ENCODE data around the gene MAP3K20.
"Not testable (repeated sequence)": the region's sequence is repeated elsewhere in the genome, so short reads cannot be mapped to it uniquely, and the experiment has no call there.

The MAP3K20 gene

DNA sequence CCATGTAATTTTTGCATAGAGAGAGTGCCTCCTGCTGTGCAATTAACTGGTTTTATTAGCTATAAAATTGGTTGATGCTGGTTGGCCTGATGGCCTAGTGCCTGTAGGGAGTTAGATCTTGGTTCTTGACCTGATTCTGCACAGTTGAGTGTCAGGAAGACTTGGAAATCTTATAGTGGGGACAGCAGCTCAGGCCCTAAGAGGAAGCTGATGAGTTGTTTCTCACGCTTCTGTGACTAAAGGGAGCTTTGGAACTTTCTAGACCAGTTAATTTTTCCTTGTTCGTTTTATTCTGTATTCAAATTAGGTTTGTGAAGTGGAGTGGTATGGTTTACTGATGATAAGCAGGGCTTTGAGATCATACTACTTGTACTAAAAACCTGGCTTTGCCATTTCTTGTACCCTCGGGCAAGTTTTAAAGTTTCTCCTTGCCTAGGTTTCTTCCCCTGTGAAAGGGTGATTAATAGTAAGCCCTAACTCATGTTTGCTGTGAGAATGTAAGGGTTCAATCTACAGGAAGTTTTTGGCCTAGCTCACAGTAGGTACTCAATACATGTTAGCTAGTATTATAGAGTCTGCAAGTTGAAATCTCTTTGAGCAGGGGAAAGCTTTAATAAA lies 82.1 kb downstream of the MAP3K20 start:
- TF ChIP-seq POLR2AphosphoS5 (IDR thresholded peaks at IDR 0.05; ENCODE audit: low read depth, low read length) (no peak), TAF1 (IDR thresholded peaks at IDR 0.05; ENCODE audit: borderline replicate concordance, low read depth, low read length) (no peak), POLR2A (IDR thresholded peaks at IDR 0.05; ENCODE audit: low read depth, low read length) (no peak)
- no peak for DNase-seq (ENCODE audit: insufficient read length)
- no peak for FAIRE-seq

DNA sequence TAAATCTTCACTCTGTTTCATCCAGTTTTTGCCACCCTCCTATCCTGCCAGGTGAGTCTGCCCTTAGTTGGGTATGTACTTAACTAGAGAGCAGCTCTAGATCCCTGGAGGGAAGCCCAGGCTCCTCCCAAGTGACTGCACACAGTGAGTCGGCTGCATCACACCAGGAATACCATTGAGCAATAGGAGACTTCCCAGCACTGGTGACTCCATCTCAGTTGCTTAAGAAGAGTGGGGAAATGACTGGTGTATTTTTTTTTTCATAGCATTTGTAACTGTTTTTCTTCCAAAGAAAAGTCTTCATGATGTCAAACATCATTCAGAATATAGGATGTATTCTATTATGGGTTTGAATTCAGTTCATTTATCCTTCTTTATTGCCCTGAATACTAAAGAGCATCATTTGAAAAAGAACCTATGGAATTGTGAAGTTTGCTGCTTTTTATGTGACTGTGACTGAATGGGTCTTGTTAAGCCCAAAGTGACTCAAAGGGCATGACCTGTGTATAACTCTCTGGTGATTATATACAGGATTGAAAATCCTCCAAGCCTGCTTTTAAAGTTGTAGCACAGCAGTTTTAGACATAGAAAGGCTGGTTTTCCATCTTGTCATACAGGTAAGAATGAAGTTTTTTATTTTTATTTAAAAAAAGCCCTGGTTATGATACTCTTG lies 84.3 kb downstream of the MAP3K20 start:
- DNase-seq (ENCODE audit: insufficient read length) (no peak), FAIRE-seq (no peak)
- TF ChIP-seq POLR2A (IDR thresholded peaks at IDR 0.05; ENCODE audit: low read depth, low read length) (no peak), POLR2AphosphoS5 (IDR thresholded peaks at IDR 0.05; ENCODE audit: low read depth, low read length) (no peak), TAF1 (IDR thresholded peaks at IDR 0.05; ENCODE audit: borderline replicate concordance, low read depth, low read length) (no peak)

DNA sequence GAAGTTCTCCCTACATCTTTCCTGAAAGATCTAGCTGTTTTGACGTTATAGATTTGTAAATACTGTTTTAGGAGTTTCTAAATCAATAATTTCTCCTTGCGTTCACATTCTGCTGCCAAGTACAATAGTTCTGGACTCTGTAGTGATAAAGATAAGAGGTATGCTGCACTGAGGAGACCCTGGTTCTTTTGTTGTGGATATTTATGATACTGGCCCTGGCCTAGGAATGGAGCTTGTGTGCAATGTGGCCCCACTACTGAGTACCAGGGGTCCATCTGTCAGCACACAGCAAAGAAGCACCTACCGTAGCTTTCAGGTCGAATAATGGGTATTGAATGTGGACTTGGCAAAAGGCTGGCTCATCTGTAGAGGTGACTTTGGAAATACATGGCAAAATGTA lies 85.0 kb downstream of the MAP3K20 start:
- FAIRE-seq: no peak
- no peak for DNase-seq (ENCODE audit: insufficient read length)
- TF ChIP-seq POLR2AphosphoS5 (IDR thresholded peaks at IDR 0.05; ENCODE audit: low read depth, low read length) (no peak), TAF1 (IDR thresholded peaks at IDR 0.05; ENCODE audit: borderline replicate concordance, low read depth, low read length) (no peak), POLR2A (IDR thresholded peaks at IDR 0.05; ENCODE audit: low read depth, low read length) (no peak)

DNA sequence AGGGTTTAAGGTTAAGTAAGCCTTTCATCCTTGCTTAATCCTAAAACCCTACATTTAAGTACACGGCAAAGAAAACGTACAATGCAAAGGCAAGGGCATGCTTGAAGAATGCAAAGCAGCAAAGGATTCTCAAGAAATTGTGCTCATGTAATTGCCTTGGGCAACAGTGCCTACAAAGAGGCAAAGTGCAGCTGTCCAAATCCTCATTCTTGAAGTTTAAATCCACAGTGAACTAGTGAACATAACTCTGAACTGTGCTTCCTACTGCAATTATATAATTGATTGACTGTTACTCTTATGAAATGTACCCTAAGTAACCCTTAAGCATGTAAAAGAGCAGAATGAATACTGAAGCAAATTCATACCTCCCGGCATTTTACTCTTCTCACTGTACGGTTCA lies 85.4 kb downstream of the MAP3K20 start:
- no peak for DNase-seq (ENCODE audit: insufficient read length)
- FAIRE-seq: no peak
- TF ChIP-seq POLR2A (IDR thresholded peaks at IDR 0.05; ENCODE audit: low read depth, low read length) (no peak), TAF1 (IDR thresholded peaks at IDR 0.05; ENCODE audit: borderline replicate concordance, low read depth, low read length) (no peak), POLR2AphosphoS5 (IDR thresholded peaks at IDR 0.05; ENCODE audit: low read depth, low read length) (no peak)

DNA sequence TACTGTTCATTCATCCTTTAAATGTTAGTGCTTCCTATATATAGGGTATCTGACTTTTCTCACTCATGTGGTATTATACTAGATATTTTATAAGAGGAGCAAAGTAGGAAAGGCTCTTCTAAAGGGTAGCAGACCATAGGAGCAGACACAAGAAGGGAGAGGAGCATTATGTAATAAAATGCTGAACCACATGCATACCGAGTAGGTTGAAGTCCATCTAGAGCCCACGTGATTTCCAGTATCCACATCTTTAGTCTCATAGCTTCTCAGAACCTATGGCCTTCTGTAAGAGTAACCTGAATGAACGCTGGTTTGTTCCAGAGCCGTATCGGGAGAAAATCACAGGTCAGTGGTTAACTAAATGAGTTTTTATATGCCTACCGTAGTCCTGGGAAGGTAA lies 85.9 kb downstream of the MAP3K20 start:
- FAIRE-seq (no peak), DNase-seq (ENCODE audit: insufficient read length) (no peak)
- TF ChIP-seq TAF1 (IDR thresholded peaks at IDR 0.05; ENCODE audit: borderline replicate concordance, low read depth, low read length) (no peak), POLR2AphosphoS5 (IDR thresholded peaks at IDR 0.05; ENCODE audit: low read depth, low read length) (no peak), POLR2A (IDR thresholded peaks at IDR 0.05; ENCODE audit: low read depth, low read length) (no peak)

DNA sequence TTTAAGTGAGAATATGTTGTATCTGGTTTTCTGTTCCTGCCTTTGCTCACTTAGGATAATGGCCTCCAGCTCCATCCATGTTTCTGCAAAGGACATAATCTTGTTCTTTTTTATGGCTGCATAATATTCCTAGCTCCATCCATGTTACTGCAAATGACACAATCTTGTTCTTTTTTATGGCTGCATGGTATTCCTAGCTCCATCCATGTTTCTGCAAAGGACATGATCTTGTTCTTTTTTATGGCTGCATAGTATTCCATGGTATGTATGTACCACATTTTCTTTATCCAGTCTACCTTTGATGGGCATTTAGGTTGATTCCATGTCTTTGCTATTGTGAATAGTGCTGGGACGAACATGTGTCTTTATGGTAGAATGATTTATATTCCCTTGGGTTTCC lies 87.7 kb downstream of the MAP3K20 start:
- DNase-seq (ENCODE audit: insufficient read length); FAIRE-seq: not testable (repeated sequence)

DNA sequence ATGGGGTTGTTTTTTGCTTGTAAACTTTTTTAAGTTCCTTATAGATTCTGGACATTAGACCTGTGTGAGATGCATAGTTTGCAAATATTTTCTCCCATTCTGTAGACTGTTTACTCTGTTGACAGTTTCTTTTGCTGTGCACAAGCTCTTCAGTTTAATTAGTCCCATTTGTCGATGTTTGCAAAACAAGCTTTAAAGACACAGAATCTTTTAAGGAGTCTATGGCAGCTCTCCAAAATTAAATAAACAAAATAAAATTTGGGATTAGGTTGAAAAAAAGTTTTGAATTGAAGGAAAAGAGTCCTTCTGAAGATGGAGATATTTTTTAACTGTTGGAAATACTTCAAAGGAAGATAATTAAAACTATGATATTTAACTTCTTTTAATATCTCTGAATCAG lies 88.8 kb downstream of the MAP3K20 start:
- no peak for DNase-seq (ENCODE audit: insufficient read length)
- TF ChIP-seq TAF1 (IDR thresholded peaks at IDR 0.05; ENCODE audit: borderline replicate concordance, low read depth, low read length) (no peak), POLR2AphosphoS5 (IDR thresholded peaks at IDR 0.05; ENCODE audit: low read depth, low read length) (no peak), POLR2A (IDR thresholded peaks at IDR 0.05; ENCODE audit: low read depth, low read length) (no peak)
- no peak for FAIRE-seq

DNA sequence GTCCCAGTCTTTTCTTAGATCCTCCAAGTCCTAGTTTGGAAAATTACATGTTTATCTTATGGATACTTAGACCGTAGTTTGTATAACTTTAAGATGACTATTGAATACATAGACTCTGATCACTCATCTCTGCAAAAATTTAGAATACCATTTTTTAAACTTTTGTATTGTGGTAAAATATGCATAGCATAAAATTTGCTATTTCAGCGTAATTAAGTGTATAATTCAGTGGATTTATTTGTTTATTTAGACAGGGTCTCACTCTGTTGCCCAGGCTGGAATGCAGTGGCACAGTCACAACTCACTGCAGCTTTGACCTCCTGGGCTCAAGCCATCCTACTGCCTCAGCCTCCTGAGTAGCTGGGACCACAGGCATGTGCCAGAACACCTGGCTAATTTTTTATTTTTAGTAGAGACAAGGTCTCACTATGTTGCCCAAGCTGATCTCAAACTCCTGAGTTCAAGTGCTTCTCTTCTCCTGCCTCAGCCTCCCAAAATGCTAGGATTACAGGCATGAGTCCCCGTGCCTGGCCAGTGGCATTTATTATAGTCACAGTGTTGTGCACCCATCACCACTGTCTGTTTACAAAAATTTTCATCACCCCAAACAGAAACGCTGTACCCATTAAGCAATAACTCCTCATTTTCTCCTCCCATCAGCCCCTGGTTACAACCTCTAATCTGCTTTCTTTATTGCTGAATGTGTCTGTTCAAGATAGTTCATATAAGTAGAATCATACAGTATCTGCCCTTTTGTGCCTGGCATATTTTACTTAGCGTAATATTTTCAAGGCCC lies 90.0 kb downstream of the MAP3K20 start:
- FAIRE-seq (no peak), DNase-seq (ENCODE audit: insufficient read length) (no peak)
- TF ChIP-seq TAF1 (IDR thresholded peaks at IDR 0.05; ENCODE audit: borderline replicate concordance, low read depth, low read length): no peak
- no peak for TF ChIP-seq POLR2A (IDR thresholded peaks at IDR 0.05; ENCODE audit: low read depth, low read length)

DNA sequence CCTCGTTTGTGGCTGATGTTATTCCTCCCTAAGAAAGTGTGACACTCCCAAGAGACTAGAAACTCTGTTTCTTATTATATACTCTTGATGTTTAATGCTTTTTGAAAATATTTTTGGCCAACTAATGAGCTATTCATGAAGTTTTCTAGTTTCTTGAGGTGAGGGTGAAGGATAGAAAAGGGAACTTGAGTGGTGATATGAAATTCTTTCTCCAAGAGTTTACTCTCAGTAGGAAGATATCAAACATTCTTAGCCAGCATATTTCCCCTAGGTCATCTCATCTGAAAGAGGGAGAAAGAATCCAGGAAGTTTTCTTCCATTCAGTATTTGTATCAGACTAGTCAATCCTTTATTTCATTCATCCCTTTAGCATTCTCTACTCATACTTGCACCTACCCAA lies 95.7 kb downstream of the MAP3K20 start:
- no peak for TF ChIP-seq POLR2AphosphoS5 (IDR thresholded peaks at IDR 0.05; ENCODE audit: low read depth, low read length)
- no peak for TF ChIP-seq POLR2A (IDR thresholded peaks at IDR 0.05; ENCODE audit: low read depth, low read length)
- no peak for TF ChIP-seq TAF1 (IDR thresholded peaks at IDR 0.05; ENCODE audit: borderline replicate concordance, low read depth, low read length)
- no peak for FAIRE-seq

DNA sequence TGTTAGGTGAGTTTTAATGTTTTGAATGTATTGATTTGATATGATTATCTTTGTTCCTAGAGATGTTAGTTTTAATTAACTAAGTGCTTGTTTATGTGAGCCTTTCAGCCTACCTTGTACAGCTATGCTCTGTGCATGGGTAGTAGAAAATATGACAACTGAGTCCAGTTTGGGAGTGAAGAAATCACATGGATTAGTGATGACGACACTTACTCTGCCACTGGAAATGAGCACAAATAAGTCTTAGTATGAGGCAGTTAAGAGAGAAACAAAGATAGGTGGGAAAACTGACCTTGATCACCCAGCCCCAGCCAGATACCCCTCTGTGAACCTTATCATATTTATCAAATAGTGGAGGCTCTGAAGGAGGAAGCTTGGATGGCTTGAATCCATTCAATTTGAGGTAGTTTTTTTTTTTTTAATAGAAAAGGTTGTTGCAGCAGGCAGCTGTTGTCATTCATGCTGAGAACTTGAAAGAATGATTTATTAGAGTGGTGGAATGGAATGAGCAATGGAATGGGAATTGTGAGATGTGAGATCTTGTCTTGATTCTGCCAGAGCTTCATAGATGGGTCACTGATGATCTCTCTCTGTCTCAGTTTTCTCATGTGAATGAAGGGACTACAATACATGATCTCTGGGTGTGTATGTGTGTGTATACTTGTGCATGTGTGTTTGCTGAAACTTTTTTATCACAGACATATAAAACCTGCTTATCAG lies 96.4 kb downstream of the MAP3K20 start:
- DNase-seq (ENCODE audit: insufficient read length): no peak
- no peak for FAIRE-seq
- TF ChIP-seq TAF1 (IDR thresholded peaks at IDR 0.05; ENCODE audit: borderline replicate concordance, low read depth, low read length) (no peak), POLR2A (IDR thresholded peaks at IDR 0.05; ENCODE audit: low read depth, low read length) (no peak), POLR2AphosphoS5 (IDR thresholded peaks at IDR 0.05; ENCODE audit: low read depth, low read length) (no peak)

More for the DNA sequence above, 95.7 kb downstream of the MAP3K20 start:
- DNase-seq (ENCODE audit: insufficient read length): no peak

DNA sequence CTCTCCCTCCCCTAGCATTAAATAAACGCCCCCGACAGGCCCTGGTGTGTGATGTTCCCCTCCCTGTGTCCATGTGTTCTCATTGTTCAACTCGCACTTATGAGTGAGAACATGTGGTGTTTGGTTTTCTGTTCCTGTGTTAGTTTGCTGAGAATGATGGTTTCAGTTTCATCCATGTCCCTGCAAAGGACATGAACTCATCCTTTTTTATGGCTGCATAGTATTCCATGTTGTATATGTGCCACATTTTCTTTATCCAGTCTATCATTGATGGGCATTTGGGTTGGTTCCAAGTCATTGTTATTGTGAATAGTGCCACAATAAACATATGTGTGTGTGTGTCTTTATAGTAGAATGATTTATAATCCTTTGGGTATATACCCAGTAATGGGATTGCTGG lies 98.7 kb downstream of the MAP3K20 start:
- not testable (repeated sequence) for DNase-seq (ENCODE audit: insufficient read length); FAIRE-seq

DNA sequence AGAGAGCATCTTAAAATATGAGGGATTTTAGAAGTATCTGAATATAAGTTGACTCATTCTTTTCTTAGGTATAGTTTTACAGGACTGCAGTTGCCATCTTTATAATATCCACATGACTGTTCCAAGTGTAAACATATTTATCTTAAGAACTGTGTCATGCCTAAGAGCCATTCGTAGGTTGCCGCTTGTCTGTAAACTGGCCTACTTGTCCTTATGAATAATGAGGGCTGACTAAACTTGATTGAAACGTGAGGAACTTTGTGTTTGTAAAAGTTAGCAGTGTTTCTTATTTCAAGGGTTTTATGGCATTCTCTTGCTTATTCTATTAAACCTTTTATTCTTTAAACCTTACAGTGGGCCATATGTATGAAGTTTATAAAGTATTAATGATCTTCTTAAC lies 99.6 kb downstream of the MAP3K20 start:
- no peak for TF ChIP-seq POLR2A (IDR thresholded peaks at IDR 0.05; ENCODE audit: low read depth, low read length)
- TF ChIP-seq TAF1 (IDR thresholded peaks at IDR 0.05; ENCODE audit: borderline replicate concordance, low read depth, low read length): no peak
- TF ChIP-seq POLR2AphosphoS5 (IDR thresholded peaks at IDR 0.05; ENCODE audit: low read depth, low read length): no peak
- no peak for FAIRE-seq

More for the DNA sequence above, 99.6 kb downstream of the MAP3K20 start:
- DNase-seq (ENCODE audit: insufficient read length): no peak
